ENCODE results near the gene NCAM1.
"Not testable (repeated sequence)": the region's sequence is repeated elsewhere in the genome, so short reads cannot be mapped to it uniquely, and the experiment has no call there.

The NCAM1 gene

GRCh38 chr11:113286509-113287497, 325.6 kb downstream of the NCAM1 start:
- H3K27ac ChIP-seq (ENCODE audit: low read depth, low read length), result no peak overlapping the region
- no peaks in the 10 kb centered on the region for H3K4me1 ChIP-seq (ENCODE audit: control insufficient read depth in 5 of 5, insufficient read depth in 5 of 5, low read length in 5 of 5)
- peaks cover 0 to 18% (median 7%) of the 10 kb centered on the region in 5 donors for H3K27me3 ChIP-seq (ENCODE audit: control insufficient read depth in 5 of 5, insufficient read depth in 4 of 5, low read length in 5 of 5)
- no peaks in the 10 kb centered on the region for H3K36me3 ChIP-seq (ENCODE audit: control insufficient read depth in 5 of 5, insufficient read depth in 5 of 5, low read length in 5 of 5)
- H3K4me3 ChIP-seq (ENCODE audit: low read depth in 1 of 5, low read length in 5 of 5), result no peak overlapping the region
- no peaks in the 10 kb centered on the region for H3K9me3 ChIP-seq (ENCODE audit: control insufficient read depth in 5 of 5, low read length in 5 of 5)
- H3K9ac ChIP-seq (ENCODE audit: low read length in 5 of 5), result no peak overlapping the region

DNA sequence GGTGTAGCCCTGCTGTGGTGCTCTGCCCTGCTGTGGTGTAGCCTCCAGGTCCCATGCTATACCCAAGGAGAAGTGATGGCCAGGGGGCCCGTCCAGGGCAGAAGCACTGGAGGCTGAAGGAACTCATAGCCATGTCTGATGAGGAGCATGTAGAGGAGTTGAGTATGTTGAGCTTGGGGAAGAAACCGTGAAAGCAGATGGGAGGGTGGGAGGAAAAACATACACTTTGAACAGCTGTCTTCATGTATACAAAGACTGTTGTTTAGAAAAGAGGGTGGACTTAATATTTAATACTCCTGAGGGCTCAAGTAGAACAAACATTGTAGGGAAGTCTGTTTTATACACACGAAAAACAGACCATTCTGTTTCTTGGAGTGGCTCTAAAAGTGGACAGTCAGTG, 326.6 kb downstream of the NCAM1 start:
- no peak overlapping the region for H3K9ac ChIP-seq (ENCODE audit: low read length in 5 of 5)
- H3K9me3 ChIP-seq (ENCODE audit: control insufficient read depth in 5 of 5, low read length in 5 of 5), result no peaks in the 10 kb centered on the region
- H3K4me3 ChIP-seq (ENCODE audit: low read depth in 1 of 5, low read length in 5 of 5), result no peak overlapping the region
- H3K36me3 ChIP-seq (ENCODE audit: control insufficient read depth in 5 of 5, insufficient read depth in 5 of 5, low read length in 5 of 5), result no peaks in the 10 kb centered on the region
- peaks cover 0 to 18% (median 7%) of the 10 kb centered on the region in 5 donors for H3K27me3 ChIP-seq (ENCODE audit: control insufficient read depth in 5 of 5, insufficient read depth in 4 of 5, low read length in 5 of 5)
- H3K27ac ChIP-seq (ENCODE audit: low read depth, low read length), result no peak overlapping the region
- no peaks in the 10 kb centered on the region for H3K4me1 ChIP-seq (ENCODE audit: control insufficient read depth in 5 of 5, insufficient read depth in 5 of 5, low read length in 5 of 5)

DNA sequence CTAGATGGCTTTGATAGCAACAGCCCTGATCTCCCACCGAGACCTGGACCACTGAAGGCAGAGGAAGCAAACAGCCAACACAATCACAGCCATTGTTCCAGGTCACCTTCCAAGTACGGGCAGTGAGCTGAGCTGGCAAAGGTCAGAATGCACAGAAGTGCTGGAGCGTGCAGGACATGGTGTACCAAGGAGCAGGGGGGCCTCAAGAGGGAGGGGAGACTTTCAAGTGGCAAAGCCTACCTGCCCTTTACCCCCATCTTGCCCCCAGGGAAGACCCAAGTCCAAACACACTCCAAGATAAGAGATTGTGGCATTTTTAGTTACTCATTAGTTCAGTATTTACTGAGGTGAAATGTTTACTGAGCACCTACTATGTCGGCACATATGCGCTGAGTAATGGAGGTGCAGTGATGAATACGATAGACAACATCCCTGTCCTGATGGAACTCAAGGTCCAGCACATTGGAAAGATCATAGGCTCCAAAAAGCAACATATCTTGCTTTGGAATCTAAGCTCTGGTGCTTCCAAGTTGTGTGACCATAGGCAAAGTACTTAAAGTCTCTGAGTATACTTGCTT, 327.2 kb downstream of the NCAM1 start:
- Histone ChIP-seq H3K4me3 (ENCODE audit: low read depth in 1 of 5, low read length in 5 of 5) (no peak overlapping the region), H3K27ac (ENCODE audit: low read depth, low read length) (no peak overlapping the region), H3K9me3 (ENCODE audit: control insufficient read depth in 5 of 5, low read length in 5 of 5) (no peaks in the 10 kb centered on the region), H3K36me3 (ENCODE audit: control insufficient read depth in 5 of 5, insufficient read depth in 5 of 5, low read length in 5 of 5) (no peaks in the 10 kb centered on the region), H3K4me1 (ENCODE audit: control insufficient read depth in 5 of 5, insufficient read depth in 5 of 5, low read length in 5 of 5) (no peaks in the 10 kb centered on the region), H3K9ac (ENCODE audit: low read length in 5 of 5) (no peak overlapping the region), H3K27me3 (ENCODE audit: control insufficient read depth in 5 of 5, insufficient read depth in 4 of 5, low read length in 5 of 5) (peaks cover 0 to 18% (median 5%) of the 10 kb centered on the region in 5 donors)

DNA sequence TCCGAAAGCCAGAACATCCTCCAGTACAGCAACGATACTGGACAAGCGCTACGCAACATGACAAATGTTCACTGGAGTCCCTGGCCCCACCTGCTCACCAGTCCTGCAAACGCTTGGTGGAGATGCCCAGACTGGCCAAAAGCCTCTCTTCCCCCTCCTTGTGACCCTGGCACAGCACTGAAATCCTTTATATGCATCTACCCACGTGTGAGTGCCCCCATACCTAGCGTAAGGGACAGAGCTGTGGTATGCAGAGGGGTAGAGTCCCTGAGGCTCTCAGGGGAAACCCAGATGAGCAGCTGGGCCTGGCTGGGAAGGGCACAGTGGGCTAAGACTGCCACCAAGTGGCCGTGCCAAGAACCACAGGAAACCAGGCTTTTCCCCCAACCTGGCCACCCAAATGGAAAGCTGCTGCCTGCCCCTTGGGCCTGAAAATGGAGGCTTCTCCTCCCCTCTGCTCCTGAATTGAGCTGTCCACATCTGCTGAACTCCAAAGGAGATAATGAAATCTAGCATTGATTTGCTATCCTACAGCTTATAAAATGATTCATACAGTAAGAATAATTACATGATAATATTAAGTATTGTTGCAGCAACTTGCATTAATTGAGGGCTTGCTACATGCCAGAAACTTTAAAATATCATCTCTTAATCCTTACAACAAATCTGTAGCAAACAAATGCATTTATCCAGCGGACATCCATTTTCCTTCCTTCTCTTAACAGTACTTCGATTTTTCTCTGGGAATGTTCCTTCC, 328.4 kb downstream of the NCAM1 start:
- no peak overlapping the region for H3K4me3 ChIP-seq (ENCODE audit: low read depth in 1 of 5, low read length in 5 of 5)
- no peaks in the 10 kb centered on the region for H3K36me3 ChIP-seq (ENCODE audit: control insufficient read depth in 5 of 5, insufficient read depth in 5 of 5, low read length in 5 of 5)
- H3K27ac ChIP-seq (ENCODE audit: low read depth, low read length), result no peak overlapping the region
- H3K4me1 ChIP-seq (ENCODE audit: control insufficient read depth in 5 of 5, insufficient read depth in 5 of 5, low read length in 5 of 5), result no peaks in the 10 kb centered on the region
- H3K9me3 ChIP-seq (ENCODE audit: control insufficient read depth in 5 of 5, low read length in 5 of 5), result no peaks in the 10 kb centered on the region
- peaks cover 0 to 13% (median 5%) of the 10 kb centered on the region in 5 donors for H3K27me3 ChIP-seq (ENCODE audit: control insufficient read depth in 5 of 5, insufficient read depth in 4 of 5, low read length in 5 of 5)
- H3K9ac ChIP-seq (ENCODE audit: low read length in 5 of 5), result no peak overlapping the region

DNA sequence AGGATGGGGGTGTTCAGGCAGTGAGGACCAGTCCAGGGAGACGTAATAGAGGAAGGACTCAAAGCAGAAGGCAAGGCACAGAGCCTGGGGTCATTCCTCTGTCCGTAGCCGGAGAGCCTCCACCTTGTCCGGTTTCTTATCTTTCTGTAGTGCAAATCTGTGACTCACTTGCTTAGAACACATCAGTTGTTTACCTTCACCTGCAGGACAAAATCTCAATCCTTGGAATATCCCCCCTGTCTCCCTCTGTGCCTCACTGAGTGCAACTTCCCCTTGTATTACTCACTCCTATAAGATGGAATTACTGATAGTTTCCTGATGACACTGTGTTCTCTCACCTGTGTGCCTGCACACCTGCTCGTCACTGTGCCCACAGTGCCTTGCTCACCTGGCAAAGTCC, 332.7 kb downstream of the NCAM1 start:
- H3K9ac ChIP-seq (ENCODE audit: low read length in 5 of 5), result no peak overlapping the region
- no peak overlapping the region for H3K27ac ChIP-seq (ENCODE audit: low read depth, low read length)
- no peak overlapping the region for H3K4me3 ChIP-seq (ENCODE audit: low read depth in 1 of 5, low read length in 5 of 5)
- no peaks in the 10 kb centered on the region for H3K9me3 ChIP-seq (ENCODE audit: control insufficient read depth in 5 of 5, low read length in 5 of 5)
- peaks cover 0 to 18% (median 14%) of the 10 kb centered on the region in 5 donors for H3K4me1 ChIP-seq (ENCODE audit: control insufficient read depth in 5 of 5, insufficient read depth in 5 of 5, low read length in 5 of 5)
- no peaks in the 10 kb centered on the region for H3K36me3 ChIP-seq (ENCODE audit: control insufficient read depth in 5 of 5, insufficient read depth in 5 of 5, low read length in 5 of 5)
- no peaks in the 10 kb centered on the region for H3K27me3 ChIP-seq (ENCODE audit: control insufficient read depth in 5 of 5, insufficient read depth in 4 of 5, low read length in 5 of 5)

DNA sequence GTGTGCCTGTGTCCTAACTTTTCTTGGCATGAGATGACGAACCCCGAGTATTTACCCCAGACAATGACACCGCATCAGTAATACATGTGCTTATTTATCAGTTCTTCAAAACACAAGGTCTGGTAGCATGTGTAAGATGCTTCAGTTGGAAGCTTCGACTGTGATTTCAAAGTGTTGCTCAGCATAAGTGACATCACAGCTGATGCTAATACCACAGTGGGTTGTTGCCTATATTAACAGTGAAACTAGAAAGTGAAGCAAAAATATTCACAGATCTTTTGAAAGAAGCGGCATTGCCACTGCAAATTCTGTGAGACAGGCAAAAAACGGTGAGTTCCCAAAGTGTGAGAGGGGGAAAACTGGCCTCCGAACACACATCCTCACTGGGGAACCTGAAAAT, 334.8 kb downstream of the NCAM1 start:
- Histone ChIP-seq H3K9me3 (ENCODE audit: control insufficient read depth in 5 of 5, low read length in 5 of 5) (no peaks in the 10 kb centered on the region), H3K27ac (ENCODE audit: low read depth, low read length) (no peak overlapping the region), H3K9ac (ENCODE audit: low read length in 5 of 5) (no peak overlapping the region), H3K36me3 (ENCODE audit: control insufficient read depth in 5 of 5, insufficient read depth in 5 of 5, low read length in 5 of 5) (no peaks in the 10 kb centered on the region), H3K4me1 (ENCODE audit: control insufficient read depth in 5 of 5, insufficient read depth in 5 of 5, low read length in 5 of 5) (peaks cover 0 to 18% (median 14%) of the 10 kb centered on the region in 5 donors), H3K27me3 (ENCODE audit: control insufficient read depth in 5 of 5, insufficient read depth in 4 of 5, low read length in 5 of 5) (no peaks in the 10 kb centered on the region), H3K4me3 (ENCODE audit: low read depth in 1 of 5, low read length in 5 of 5) (peak overlapping the region in 2 of 5 donors; percentile 4 to 26)

- H3K27ac ChIP-seq (ENCODE audit: low read depth, low read length), result no peak overlapping the region
- no peaks in the 10 kb centered on the region for H3K27me3 ChIP-seq (ENCODE audit: control insufficient read depth in 5 of 5, insufficient read depth in 4 of 5, low read length in 5 of 5)
- H3K36me3 ChIP-seq (ENCODE audit: control insufficient read depth in 5 of 5, insufficient read depth in 5 of 5, low read length in 5 of 5), result no peaks in the 10 kb centered on the region
- H3K9me3 ChIP-seq (ENCODE audit: control insufficient read depth in 5 of 5, low read length in 5 of 5), result no peaks in the 10 kb centered on the region
- no peak overlapping the region for H3K9ac ChIP-seq (ENCODE audit: low read length in 5 of 5)
- peaks cover 0 to 18% (median 14%) of the 10 kb centered on the region in 5 donors for H3K4me1 ChIP-seq (ENCODE audit: control insufficient read depth in 5 of 5, insufficient read depth in 5 of 5, low read length in 5 of 5)
- peak overlapping the region in 2 of 5 donors; percentile 4 to 26 for H3K4me3 ChIP-seq (ENCODE audit: low read depth in 1 of 5, low read length in 5 of 5)
These were observed 335.4 kb downstream of the NCAM1 start for GRCh38 chr11:113296447-113297205.

DNA sequence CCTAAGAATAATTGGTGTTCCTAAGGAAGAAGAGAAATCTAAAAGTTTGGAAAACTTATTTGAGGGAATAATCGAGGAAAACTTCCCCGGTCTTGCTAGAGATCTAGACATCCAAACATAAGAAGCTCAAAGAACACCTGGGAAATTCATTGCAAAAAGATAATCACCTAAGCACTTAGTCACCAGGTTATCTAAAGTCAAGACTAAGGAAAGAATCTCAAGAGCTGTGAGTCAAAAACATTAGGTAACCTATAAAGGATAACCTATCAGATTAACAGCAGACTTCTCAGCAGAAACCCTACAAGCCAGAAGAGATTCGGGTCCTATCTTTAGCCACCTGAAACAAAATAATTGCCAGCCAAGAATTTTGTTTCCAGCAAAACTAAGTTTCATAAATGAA, 337.3 kb downstream of the NCAM1 start:
- H3K27ac ChIP-seq (ENCODE audit: low read depth, low read length); H3K36me3 ChIP-seq (ENCODE audit: control insufficient read depth in 5 of 5, insufficient read depth in 5 of 5, low read length in 5 of 5); H3K9me3 ChIP-seq (ENCODE audit: control insufficient read depth in 5 of 5, low read length in 5 of 5); H3K4me3 ChIP-seq (ENCODE audit: low read depth in 1 of 5, low read length in 5 of 5); H3K27me3 ChIP-seq (ENCODE audit: control insufficient read depth in 5 of 5, insufficient read depth in 4 of 5, low read length in 5 of 5); H3K9ac ChIP-seq (ENCODE audit: low read length in 5 of 5): not testable (repeated sequence)
- H3K4me1 ChIP-seq (ENCODE audit: control insufficient read depth in 5 of 5, insufficient read depth in 5 of 5, low read length in 5 of 5), result peaks cover 0 to 18% (median 14%) of the 10 kb centered on the region in 5 donors

- no peak overlapping the region for H3K9ac ChIP-seq (ENCODE audit: low read length in 5 of 5)
- H3K9me3 ChIP-seq (ENCODE audit: control insufficient read depth in 5 of 5, low read length in 5 of 5), result no peaks in the 10 kb centered on the region
- no peaks in the 10 kb centered on the region for H3K27me3 ChIP-seq (ENCODE audit: control insufficient read depth in 5 of 5, insufficient read depth in 4 of 5, low read length in 5 of 5)
- H3K4me1 ChIP-seq (ENCODE audit: control insufficient read depth in 5 of 5, insufficient read depth in 5 of 5, low read length in 5 of 5), result peaks cover 0 to 3% (median 0%) of the 10 kb centered on the region in 5 donors
- no peak overlapping the region for H3K4me3 ChIP-seq (ENCODE audit: low read depth in 1 of 5, low read length in 5 of 5)
- no peaks in the 10 kb centered on the region for H3K36me3 ChIP-seq (ENCODE audit: control insufficient read depth in 5 of 5, insufficient read depth in 5 of 5, low read length in 5 of 5)
- no peak overlapping the region for H3K27ac ChIP-seq (ENCODE audit: low read depth, low read length)
These were observed 343.7 kb downstream of the NCAM1 start for GRCh38 chr11:113304916-113305315.

All from subcutaneous abdominal adipose tissue (tissue), 5 donors.